DMS114 treated with DMSO at 0.1 percent for 48 hours (cell line): ENCODE measurements around the gene CDR2.
"Not testable (repeated sequence)": the region's sequence is repeated elsewhere in the genome, so short reads cannot be mapped to it uniquely, and the experiment has no call there.

Source experiments
- DNase-seq: peaks from one replicate; lab custom pipeline; 2025; ENCODE audit not compliant: unreplicated experiment; lab: John Stamatoyannopoulos, UW

CDR2 gene

GRCh38 chr16:22374311-22375116 is at the start of gene CDR2:
CDR2 (minus strand) TSS chr16:22374619; CDS start chr16:22374309, 310 bp downstream.
- DNase-seq = peak; percentile 91

GRCh38 chr16:22423716-22424115 is 49.3 kb upstream of the CDR2 start:
- DNase-seq = no peak

- DNase-seq = no peak
Measured at GRCh38 chr16:22421136-22421535, 46.7 kb upstream of the CDR2 start.

GRCh38 chr16:22420606-22421135 is 46.3 kb upstream of the CDR2 start:
- no peak for DNase-seq

- DNase-seq = no peak
Measured at GRCh38 chr16:22419908-22420307, 45.5 kb upstream of the CDR2 start.

GRCh38 chr16:22418826-22419225 is 44.4 kb upstream of the CDR2 start:
- DNase-seq = no peak

- DNase-seq = not testable (repeated sequence)
Measured at GRCh38 chr16:22417798-22418197, 43.4 kb upstream of the CDR2 start.

GRCh38 chr16:22417019-22417418 is 42.6 kb upstream of the CDR2 start:
- DNase-seq = no peak

GRCh38 chr16:22413819-22414218 is 39.4 kb upstream of the CDR2 start:
- DNase-seq = no peak

GRCh38 chr16:22407486-22407885 is 33.1 kb upstream of the CDR2 start:
- no peak for DNase-seq

GRCh38 chr16:22402191-22402590 is 27.8 kb upstream of the CDR2 start:
- DNase-seq = no peak

GRCh38 chr16:22400900-22401299 is 26.5 kb upstream of the CDR2 start:
- DNase-seq = no peak

- DNase-seq = no peak
Measured at GRCh38 chr16:22397931-22398330, 23.5 kb upstream of the CDR2 start.

- no peak for DNase-seq
Measured at GRCh38 chr16:22397464-22397863, 23.0 kb upstream of the CDR2 start.

GRCh38 chr16:22395960-22396359 is 21.5 kb upstream of the CDR2 start:
- no peak for DNase-seq

- DNase-seq = no peak
Measured at GRCh38 chr16:22394121-22394520, 19.7 kb upstream of the CDR2 start.

- no peak for DNase-seq
Measured at GRCh38 chr16:22388101-22388644, 13.8 kb upstream of the CDR2 start.

GRCh38 chr16:22386976-22387375 is 12.6 kb upstream of the CDR2 start:
- no peak for DNase-seq

GRCh38 chr16:22385196-22385595 is 10.8 kb upstream of the CDR2 start:
- DNase-seq = no peak

GRCh38 chr16:22383827-22384226 is 9.4 kb upstream of the CDR2 start:
- DNase-seq = no peak

- no peak for DNase-seq
Measured at GRCh38 chr16:22381392-22381791, 7.0 kb upstream of the CDR2 start.

GRCh38 chr16:22380529-22380928 is 6.1 kb upstream of the CDR2 start:
- no peak for DNase-seq
